ENCODE data around the gene KPNA6. TPM values are rescaled to one million over a fixed set of nuclear protein-coding genes. Genes with fewer than 3 reads are reported as not detected.

Gene KPNA6
- total and polyA plus RNA-seq, 9 of the 15 experiments (the other 6 are each of a cell fraction or from before 2014, with no cell fraction given): 20.1 to 54.6 (median 32.2) TPM

DNA sequence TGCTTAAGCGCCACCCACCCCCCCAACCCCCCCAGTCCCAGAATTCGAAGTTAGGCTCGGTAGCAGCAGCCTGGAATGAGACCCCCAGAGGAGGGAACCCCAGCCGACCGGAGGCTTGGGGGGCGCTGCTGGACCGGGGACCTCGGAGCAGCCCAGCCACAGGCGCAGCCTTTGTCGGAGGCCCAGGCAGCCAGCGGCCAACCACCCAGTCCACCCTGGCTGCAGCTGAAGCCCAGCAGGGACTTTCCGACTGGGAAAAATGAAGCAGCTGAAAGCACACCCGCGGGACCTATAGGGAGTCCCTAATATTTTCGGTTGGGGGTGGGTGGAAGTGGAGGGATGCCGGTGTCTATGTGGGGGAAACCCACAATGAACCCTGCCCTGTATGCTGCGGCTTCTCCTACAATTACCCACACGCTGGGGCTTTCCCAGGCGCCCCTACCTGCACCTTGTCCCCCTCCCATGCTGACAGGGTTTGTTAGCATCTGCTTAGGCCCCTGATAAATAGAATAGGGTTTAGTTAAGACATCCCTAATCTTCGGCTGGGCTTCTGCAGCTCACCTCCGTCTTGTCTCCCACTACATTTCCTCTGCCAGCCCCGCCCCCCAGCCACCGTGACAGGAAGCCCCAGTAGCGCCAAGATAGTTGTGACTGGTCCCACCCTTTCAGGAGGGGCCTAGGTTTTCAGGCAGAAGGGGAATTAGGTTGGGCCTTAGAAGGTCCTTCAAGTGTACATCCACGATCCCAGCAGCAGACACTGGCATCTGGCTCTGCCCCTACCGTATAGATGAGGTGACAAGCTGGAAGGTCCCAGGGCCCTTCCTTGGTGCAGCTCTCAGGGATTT, 93.4 kb downstream of the KPNA6 start (continued):
- TF ChIP-seq, protein P1, sequence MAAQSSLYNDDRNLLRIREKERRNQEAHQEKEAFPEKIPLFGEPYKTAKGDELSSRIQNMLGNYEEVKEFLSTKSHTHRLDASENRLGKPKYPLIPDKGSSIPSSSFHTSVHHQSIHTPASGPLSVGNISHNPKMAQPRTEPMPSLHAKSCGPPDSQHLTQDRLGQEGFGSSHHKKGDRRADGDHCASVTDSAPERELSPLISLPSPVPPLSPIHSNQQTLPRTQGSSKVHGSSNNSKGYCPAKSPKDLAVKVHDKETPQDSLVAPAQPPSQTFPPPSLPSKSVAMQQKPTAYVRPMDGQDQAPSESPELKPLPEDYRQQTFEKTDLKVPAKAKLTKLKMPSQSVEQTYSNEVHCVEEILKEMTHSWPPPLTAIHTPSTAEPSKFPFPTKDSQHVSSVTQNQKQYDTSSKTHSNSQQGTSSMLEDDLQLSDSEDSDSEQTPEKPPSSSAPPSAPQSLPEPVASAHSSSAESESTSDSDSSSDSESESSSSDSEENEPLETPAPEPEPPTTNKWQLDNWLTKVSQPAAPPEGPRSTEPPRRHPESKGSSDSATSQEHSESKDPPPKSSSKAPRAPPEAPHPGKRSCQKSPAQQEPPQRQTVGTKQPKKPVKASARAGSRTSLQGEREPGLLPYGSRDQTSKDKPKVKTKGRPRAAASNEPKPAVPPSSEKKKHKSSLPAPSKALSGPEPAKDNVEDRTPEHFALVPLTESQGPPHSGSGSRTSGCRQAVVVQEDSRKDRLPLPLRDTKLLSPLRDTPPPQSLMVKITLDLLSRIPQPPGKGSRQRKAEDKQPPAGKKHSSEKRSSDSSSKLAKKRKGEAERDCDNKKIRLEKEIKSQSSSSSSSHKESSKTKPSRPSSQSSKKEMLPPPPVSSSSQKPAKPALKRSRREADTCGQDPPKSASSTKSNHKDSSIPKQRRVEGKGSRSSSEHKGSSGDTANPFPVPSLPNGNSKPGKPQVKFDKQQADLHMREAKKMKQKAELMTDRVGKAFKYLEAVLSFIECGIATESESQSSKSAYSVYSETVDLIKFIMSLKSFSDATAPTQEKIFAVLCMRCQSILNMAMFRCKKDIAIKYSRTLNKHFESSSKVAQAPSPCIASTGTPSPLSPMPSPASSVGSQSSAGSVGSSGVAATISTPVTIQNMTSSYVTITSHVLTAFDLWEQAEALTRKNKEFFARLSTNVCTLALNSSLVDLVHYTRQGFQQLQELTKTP (IDR thresholded peaks at IDR 0.05; ENCODE audit: low read depth in 1 of 2, partially characterized antibody in 2 of 2): peak in 1 of 2 experiments; percentile 36
- TF ChIP-seq, protein P2, sequence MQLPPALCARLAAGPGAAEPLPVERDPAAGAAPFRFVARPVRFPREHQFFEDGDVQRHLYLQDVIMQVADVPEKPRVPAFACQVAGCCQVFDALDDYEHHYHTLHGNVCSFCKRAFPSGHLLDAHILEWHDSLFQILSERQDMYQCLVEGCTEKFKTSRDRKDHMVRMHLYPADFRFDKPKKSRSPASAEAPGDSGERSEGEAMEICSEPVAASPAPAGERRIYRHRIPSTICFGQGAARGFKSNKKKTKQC (CRISPR knock-in tag; IDR thresholded peaks at IDR 0.05): no peak
- TF ChIP-seq TEAD1 (CRISPR knock-in tag; IDR thresholded peaks at IDR 0.05): no peak
- TF ChIP-seq LCOR (CRISPR knock-in tag; IDR thresholded peaks at IDR 0.05): 0 out of 2 replicates have a peak, but pooled peaks have one; percentile 47
- no peak for TF ChIP-seq MAFF (IDR thresholded peaks at IDR 0.05; ENCODE audit: low read length)
- TF ChIP-seq, protein P3, sequence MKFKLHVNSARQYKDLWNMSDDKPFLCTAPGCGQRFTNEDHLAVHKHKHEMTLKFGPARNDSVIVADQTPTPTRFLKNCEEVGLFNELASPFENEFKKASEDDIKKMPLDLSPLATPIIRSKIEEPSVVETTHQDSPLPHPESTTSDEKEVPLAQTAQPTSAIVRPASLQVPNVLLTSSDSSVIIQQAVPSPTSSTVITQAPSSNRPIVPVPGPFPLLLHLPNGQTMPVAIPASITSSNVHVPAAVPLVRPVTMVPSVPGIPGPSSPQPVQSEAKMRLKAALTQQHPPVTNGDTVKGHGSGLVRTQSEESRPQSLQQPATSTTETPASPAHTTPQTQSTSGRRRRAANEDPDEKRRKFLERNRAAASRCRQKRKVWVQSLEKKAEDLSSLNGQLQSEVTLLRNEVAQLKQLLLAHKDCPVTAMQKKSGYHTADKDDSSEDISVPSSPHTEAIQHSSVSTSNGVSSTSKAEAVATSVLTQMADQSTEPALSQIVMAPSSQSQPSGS (CRISPR knock-in tag; IDR thresholded peaks at IDR 0.05): no peak
- TF ChIP-seq, protein P4, sequence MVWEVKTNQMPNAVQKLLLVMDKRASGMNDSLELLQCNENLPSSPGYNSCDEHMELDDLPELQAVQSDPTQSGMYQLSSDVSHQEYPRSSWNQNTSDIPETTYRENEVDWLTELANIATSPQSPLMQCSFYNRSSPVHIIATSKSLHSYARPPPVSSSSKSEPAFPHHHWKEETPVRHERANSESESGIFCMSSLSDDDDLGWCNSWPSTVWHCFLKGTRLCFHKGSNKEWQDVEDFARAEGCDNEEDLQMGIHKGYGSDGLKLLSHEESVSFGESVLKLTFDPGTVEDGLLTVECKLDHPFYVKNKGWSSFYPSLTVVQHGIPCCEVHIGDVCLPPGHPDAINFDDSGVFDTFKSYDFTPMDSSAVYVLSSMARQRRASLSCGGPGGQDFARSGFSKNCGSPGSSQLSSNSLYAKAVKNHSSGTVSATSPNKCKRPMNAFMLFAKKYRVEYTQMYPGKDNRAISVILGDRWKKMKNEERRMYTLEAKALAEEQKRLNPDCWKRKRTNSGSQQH (CRISPR knock-in tag; IDR thresholded peaks at IDR 0.05): no peak
- TF ChIP-seq DMBX1 (CRISPR knock-in tag; IDR thresholded peaks at IDR 0.05; ENCODE audit: borderline replicate concordance): no peak
- TF ChIP-seq, protein P5, sequence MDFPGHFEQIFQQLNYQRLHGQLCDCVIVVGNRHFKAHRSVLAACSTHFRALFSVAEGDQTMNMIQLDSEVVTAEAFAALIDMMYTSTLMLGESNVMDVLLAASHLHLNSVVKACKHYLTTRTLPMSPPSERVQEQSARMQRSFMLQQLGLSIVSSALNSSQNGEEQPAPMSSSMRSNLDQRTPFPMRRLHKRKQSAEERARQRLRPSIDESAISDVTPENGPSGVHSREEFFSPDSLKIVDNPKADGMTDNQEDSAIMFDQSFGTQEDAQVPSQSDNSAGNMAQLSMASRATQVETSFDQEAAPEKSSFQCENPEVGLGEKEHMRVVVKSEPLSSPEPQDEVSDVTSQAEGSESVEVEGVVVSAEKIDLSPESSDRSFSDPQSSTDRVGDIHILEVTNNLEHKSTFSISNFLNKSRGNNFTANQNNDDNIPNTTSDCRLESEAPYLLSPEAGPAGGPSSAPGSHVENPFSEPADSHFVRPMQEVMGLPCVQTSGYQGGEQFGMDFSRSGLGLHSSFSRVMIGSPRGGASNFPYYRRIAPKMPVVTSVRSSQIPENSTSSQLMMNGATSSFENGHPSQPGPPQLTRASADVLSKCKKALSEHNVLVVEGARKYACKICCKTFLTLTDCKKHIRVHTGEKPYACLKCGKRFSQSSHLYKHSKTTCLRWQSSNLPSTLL (IDR thresholded peaks at IDR 0.05): no peak
- TF ChIP-seq, protein P6, sequence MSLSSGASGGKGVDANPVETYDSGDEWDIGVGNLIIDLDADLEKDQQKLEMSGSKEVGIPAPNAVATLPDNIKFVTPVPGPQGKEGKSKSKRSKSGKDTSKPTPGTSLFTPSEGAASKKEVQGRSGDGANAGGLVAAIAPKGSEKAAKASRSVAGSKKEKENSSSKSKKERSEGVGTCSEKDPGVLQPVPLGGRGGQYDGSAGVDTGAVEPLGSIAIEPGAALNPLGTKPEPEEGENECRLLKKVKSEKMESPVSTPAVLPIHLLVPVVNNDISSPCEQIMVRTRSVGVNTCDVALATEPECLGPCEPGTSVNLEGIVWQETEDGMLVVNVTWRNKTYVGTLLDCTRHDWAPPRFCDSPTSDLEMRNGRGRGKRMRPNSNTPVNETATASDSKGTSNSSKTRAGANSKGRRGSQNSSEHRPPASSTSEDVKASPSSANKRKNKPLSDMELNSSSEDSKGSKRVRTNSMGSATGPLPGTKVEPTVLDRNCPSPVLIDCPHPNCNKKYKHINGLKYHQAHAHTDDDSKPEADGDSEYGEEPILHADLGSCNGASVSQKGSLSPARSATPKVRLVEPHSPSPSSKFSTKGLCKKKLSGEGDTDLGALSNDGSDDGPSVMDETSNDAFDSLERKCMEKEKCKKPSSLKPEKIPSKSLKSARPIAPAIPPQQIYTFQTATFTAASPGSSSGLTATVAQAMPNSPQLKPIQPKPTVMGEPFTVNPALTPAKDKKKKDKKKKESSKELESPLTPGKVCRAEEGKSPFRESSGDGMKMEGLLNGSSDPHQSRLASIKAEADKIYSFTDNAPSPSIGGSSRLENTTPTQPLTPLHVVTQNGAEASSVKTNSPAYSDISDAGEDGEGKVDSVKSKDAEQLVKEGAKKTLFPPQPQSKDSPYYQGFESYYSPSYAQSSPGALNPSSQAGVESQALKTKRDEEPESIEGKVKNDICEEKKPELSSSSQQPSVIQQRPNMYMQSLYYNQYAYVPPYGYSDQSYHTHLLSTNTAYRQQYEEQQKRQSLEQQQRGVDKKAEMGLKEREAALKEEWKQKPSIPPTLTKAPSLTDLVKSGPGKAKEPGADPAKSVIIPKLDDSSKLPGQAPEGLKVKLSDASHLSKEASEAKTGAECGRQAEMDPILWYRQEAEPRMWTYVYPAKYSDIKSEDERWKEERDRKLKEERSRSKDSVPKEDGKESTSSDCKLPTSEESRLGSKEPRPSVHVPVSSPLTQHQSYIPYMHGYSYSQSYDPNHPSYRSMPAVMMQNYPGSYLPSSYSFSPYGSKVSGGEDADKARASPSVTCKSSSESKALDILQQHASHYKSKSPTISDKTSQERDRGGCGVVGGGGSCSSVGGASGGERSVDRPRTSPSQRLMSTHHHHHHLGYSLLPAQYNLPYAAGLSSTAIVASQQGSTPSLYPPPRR (CRISPR knock-in tag; IDR thresholded peaks at IDR 0.05; ENCODE audit: borderline replicate concordance): no peak
